ENCODE results near the gene SH3PXD2B. TPM values are rescaled to one million over a fixed set of nuclear protein-coding genes. Genes with fewer than 3 reads are reported as not detected.

The SH3PXD2B gene
- total and polyA plus RNA-seq, 2 of the 13 experiments (the other 11 are each of a cell fraction or from before 2014, with no cell fraction given), result 3.4 to 4.6 TPM

DNA sequence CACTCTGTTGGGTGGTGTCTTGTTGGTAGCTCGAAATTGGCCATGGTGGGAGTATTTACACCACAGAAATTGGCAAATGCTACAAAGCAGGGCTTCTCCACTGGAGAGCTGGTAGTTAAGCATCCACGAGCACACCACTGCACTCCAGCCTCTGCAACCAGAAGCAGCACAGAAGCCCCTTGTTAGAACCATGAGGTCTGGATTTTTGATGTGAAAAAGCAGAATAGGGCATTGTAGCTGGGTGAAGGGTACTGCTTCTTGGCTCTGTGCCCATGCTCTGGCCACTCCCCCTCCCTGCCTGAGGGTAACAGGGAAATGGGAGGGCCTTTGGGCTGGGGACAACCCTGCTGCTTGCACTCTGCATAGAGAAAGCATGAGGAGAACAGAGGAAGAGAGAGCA, 89.6 kb downstream of the SH3PXD2B start (continued):
- TF ChIP-seq ZNF484 (CRISPR knock-in tag; IDR thresholded peaks at IDR 0.05; ENCODE audit: borderline replicate concordance, low read depth) (no peak), ZNF34 (CRISPR knock-in tag; IDR thresholded peaks at IDR 0.05; ENCODE audit: borderline replicate concordance) (no peak), CEBPG (CRISPR knock-in tag; IDR thresholded peaks at IDR 0.05) (no peak), HCFC1 (IDR thresholded peaks at IDR 0.05; ENCODE audit: low read depth, low read length) (no peak), ELF3 (CRISPR knock-in tag; IDR thresholded peaks at IDR 0.05) (no peak), PAX8 (CRISPR knock-in tag; IDR thresholded peaks at IDR 0.05; ENCODE audit: borderline replicate concordance) (no peak), TAF1 (CRISPR knock-in tag; IDR thresholded peaks at IDR 0.05) (no peak), HNRNPH1 (optimal IDR thresholded peaks at IDR 0.05; ENCODE audit: low read depth, low read length) (no peak)
- TF ChIP-seq, protein P1, sequence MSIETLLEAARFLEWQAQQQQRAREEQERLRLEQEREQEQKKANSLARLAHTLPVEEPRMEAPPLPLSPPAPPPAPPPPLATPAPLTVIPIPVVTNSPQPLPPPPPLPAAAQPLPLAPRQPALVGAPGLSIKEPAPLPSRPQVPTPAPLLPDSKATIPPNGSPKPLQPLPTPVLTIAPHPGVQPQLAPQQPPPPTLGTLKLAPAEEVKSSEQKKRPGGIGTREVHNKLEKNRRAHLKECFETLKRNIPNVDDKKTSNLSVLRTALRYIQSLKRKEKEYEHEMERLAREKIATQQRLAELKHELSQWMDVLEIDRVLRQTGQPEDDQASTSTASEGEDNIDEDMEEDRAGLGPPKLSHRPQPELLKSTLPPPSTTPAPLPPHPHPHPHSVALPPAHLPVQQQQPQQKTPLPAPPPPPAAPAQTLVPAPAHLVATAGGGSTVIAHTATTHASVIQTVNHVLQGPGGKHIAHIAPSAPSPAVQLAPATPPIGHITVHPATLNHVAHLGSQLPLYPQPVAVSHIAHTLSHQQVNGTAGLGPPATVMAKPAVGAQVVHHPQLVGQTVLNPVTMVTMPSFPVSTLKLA (IDR thresholded peaks at IDR 0.05), result no peak

DNA sequence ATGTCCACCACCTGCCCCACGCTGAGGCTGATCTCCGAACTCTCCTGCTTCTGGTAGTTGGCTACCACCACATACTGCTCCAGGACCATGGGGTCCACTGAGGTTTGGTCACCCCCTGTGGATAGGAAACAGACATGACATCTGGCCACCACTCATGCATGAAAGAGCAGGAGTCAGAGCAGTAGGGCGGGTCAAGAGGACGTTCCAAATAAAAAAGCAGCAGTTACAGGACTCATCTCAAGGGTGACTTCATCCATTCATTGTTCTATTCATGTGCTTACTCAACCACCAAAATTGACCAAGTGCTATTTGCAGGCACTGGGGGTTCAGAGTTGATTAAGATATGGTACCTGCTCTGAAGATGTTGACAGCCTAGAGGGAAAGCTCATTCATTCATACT, 91.6 kb downstream of the SH3PXD2B start:
- H4K20me1 ChIP-seq (ENCODE audit: insufficient read depth, low read length), result no peaks in the 10 kb centered on the region
- FAIRE-seq (no peak), DNase-seq (ENCODE audit: low spot score) (no peak), ATAC-seq (no peak)
- H3K9ac ChIP-seq (ENCODE audit: insufficient read depth, low read depth, low read length), result no peak overlapping the region
- no peak overlapping the region for H3K27ac ChIP-seq (ENCODE audit: extremely low read length, insufficient read depth, low read length)
- peaks cover 4 to 10% of the 10 kb centered on the region in 2 experiments; a peak in 2 of 5 replicates for H3K36me3 ChIP-seq (replicated peaks in 1 of 2; ENCODE audit: control insufficient read depth in 1 of 2, insufficient read depth in 2 of 2, low read length in 2 of 2)
- H3K4me2 ChIP-seq (ENCODE audit: low read depth, low read length), result no peak overlapping the region
- no peaks in the 10 kb centered on the region for H3K27me3 ChIP-seq (ENCODE audit: control insufficient read depth in 1 of 2, insufficient read depth in 2 of 2, low read length in 2 of 2)
- no peaks in the 10 kb centered on the region for H3K4me1 ChIP-seq (ENCODE audit: insufficient read depth, low read length)
- H3K4me3 ChIP-seq (replicated peaks in 1 of 3; ENCODE audit: insufficient read depth in 1 of 3, low read depth in 2 of 3, low read length in 3 of 3), result no peak overlapping the region
- H2AFZ ChIP-seq (ENCODE audit: low read length), result no peak overlapping the region
- no TSS peak for BruUV-seq (replicated peaks)
- ChIA-PET POLR2A (no interaction called here), CTCF (ENCODE audit: low intra/inter-chr PET ratio, low total read pairs) (no interaction called here)
- WGBS (ENCODE audit: low lambda C conversion rate), result 85% methylated on average over 4 of the region's 4 CpGs
- in situ Hi-C loops (cut with HindIII; ENCODE audit: extremely low pct_ligation_motif_present, low pct_unique_long_range_greater_than_20kb), result no loop called here
- no peaks in the 10 kb centered on the region for H3K9me3 ChIP-seq (ENCODE audit: low read length)
- intact Hi-C loops (cut with micrococcal nuclease; ENCODE audit: unreplicated experiment), result no loop called here
- no peaks in the 10 kb centered on the region for H3K79me2 ChIP-seq (ENCODE audit: insufficient read depth, low read length)
- TF ChIP-seq ESRRA (CRISPR knock-in tag; IDR thresholded peaks at IDR 0.05; ENCODE audit: low read depth), result no peak
- TF ChIP-seq, protein P2, sequence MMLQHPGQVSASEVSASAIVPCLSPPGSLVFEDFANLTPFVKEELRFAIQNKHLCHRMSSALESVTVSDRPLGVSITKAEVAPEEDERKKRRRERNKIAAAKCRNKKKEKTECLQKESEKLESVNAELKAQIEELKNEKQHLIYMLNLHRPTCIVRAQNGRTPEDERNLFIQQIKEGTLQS (CRISPR knock-in tag; IDR thresholded peaks at IDR 0.05), result no peak
- no peak for TF ChIP-seq ZNF335 (CRISPR knock-in tag; IDR thresholded peaks at IDR 0.05)
- TF ChIP-seq, protein P3, sequence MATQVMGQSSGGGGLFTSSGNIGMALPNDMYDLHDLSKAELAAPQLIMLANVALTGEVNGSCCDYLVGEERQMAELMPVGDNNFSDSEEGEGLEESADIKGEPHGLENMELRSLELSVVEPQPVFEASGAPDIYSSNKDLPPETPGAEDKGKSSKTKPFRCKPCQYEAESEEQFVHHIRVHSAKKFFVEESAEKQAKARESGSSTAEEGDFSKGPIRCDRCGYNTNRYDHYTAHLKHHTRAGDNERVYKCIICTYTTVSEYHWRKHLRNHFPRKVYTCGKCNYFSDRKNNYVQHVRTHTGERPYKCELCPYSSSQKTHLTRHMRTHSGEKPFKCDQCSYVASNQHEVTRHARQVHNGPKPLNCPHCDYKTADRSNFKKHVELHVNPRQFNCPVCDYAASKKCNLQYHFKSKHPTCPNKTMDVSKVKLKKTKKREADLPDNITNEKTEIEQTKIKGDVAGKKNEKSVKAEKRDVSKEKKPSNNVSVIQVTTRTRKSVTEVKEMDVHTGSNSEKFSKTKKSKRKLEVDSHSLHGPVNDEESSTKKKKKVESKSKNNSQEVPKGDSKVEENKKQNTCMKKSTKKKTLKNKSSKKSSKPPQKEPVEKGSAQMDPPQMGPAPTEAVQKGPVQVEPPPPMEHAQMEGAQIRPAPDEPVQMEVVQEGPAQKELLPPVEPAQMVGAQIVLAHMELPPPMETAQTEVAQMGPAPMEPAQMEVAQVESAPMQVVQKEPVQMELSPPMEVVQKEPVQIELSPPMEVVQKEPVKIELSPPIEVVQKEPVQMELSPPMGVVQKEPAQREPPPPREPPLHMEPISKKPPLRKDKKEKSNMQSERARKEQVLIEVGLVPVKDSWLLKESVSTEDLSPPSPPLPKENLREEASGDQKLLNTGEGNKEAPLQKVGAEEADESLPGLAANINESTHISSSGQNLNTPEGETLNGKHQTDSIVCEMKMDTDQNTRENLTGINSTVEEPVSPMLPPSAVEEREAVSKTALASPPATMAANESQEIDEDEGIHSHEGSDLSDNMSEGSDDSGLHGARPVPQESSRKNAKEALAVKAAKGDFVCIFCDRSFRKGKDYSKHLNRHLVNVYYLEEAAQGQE (IDR thresholded peaks at IDR 0.05; ENCODE audit: borderline replicate concordance in 1 of 2, low read depth in 1 of 2, low read length in 2 of 2), result no peak
- no peak for TF ChIP-seq ZNF282 (IDR thresholded peaks at IDR 0.05; ENCODE audit: partially characterized antibody)
